Measurements from ENCODE around the gene ATM. TPM values are rescaled to one million over a fixed set of nuclear protein-coding genes. Genes with fewer than 3 reads are reported as not detected.

Gene ATM
- total and polyA plus RNA-seq, 2 experiments from 2014 or later: 27.6 to 59.3 TPM

GRCh38 chr11:108405706-108406105 is 182.8 kb downstream of the ATM start (continued):
- no peak for TF ChIP-seq ZNF462 (CRISPR knock-in tag; IDR thresholded peaks at IDR 0.05)
- TF ChIP-seq CREB1 (CRISPR knock-in tag; IDR thresholded peaks at IDR 0.05; ENCODE audit: low read depth): no peak

- ATAC-seq (no peak), DNase-seq (ENCODE audit: low spot score) (no peak)
- no peak overlapping the region for H3K4me3 ChIP-seq
- peaks cover 6% of the 10 kb centered on the region; the same call in 1 of the 2 replicates for H3K36me3 ChIP-seq (ENCODE audit: insufficient read depth)
- no peaks in the 10 kb centered on the region for H3K27me3 ChIP-seq (ENCODE audit: insufficient read depth)
- no peaks in the 10 kb centered on the region for H3K79me2 ChIP-seq (replicated peaks; ENCODE audit: insufficient read depth)
- H2AFZ ChIP-seq: no peak overlapping the region
- no peak overlapping the region for H3K27ac Mint-ChIP-seq
- H3K4me3 Mint-ChIP-seq: no peak overlapping the region
- H3K36me3 Mint-ChIP-seq (ENCODE audit: low read depth): no peaks in the 10 kb centered on the region
- H4K20me1 ChIP-seq (replicated peaks; ENCODE audit: insufficient read depth): no peaks in the 10 kb centered on the region
- peaks cover 10% of the 10 kb centered on the region; the same call in 1 of the 3 replicates for H3K9me3 Mint-ChIP-seq
- H3K4me2 ChIP-seq: no peak overlapping the region
- peaks cover 3% of the 10 kb centered on the region for H3K27me3 Mint-ChIP-seq (ENCODE audit: insufficient read depth, low read depth, poor library complexity)
- no peaks in the 10 kb centered on the region for H3F3A ChIP-seq (replicated peaks; ENCODE audit: low read depth)
- no peak overlapping the region for H3K27ac ChIP-seq (ENCODE audit: low read depth)
- no peaks in the 10 kb centered on the region for H3K9me2 ChIP-seq (ENCODE audit: insufficient read depth)
- H3K4me1 ChIP-seq (ENCODE audit: insufficient read depth): no peaks in the 10 kb centered on the region
- no peaks in the 10 kb centered on the region for H3K4me1 Mint-ChIP-seq
- TF ChIP-seq ETS1 (IDR thresholded peaks at IDR 0.05): no peak
- no peak for TF ChIP-seq JUNB (IDR thresholded peaks at IDR 0.05; ENCODE audit: unreplicated experiment)
- TF ChIP-seq ZNF114 (CRISPR knock-in tag; IDR thresholded peaks at IDR 0.05): no peak
- TF ChIP-seq CTCF (conservative IDR thresholded peaks at IDR 0.05; ENCODE audit: low read depth in 2 of 2): no peak
- TF ChIP-seq ZNF462 (CRISPR knock-in tag; IDR thresholded peaks at IDR 0.05): no peak
- no peak for TF ChIP-seq STAT1 (IDR thresholded peaks at IDR 0.05; ENCODE audit: unreplicated experiment)
Measured at GRCh38 chr11:108414958-108415357, 192.1 kb downstream of the ATM start.
